DOHH2 (cell line): ENCODE results near the gene ERAP2.

ENCODE experiments used
- CTCF ChIP-seq: fragments of 200-600 bp; sonication (generic); IDR thresholded peaks from one replicate; pipeline ENCODE4 v1.5.1; 2014; ENCODE audit warnings: antibody characterized with exemption, mild to moderate bottlenecking, low read depth, low read length; ENCODE audit not compliant: poor library complexity, severe bottlenecking
- EZH2phosphoT487 ChIP-seq: fragments of 200-600 bp; sonication (generic); IDR thresholded peaks from 2 replicates; pipeline ENCODE4 v1.6.1; 2017; ENCODE audit warnings: borderline replicate concordance, mild to moderate bottlenecking, antibody characterized with exemption, low read length, moderate library complexity, mixed read lengths

- TF ChIP-seq CTCF (no peak), EZH2phosphoT487 (no peak)
These were observed at the start of gene ERAP2 for GRCh38 chr5:96876292-96876850.
